OCI-LY3 (cell line): ENCODE results near the gene TMEM198.

Source experiments
- CTCF ChIP-seq: fragments of 200-600, 300-600 bp; sonication (generic); IDR thresholded peaks from 2 replicates; pipeline ENCODE4 v1.5.1; 2014; ENCODE audit warnings: antibody characterized with exemption, low read length, low read depth
- EZH2phosphoT487 ChIP-seq: fragments of 200-600 bp; shearing (Covaris generic); IDR thresholded peaks from 2 replicates; pipeline ENCODE4 v1.6.1; 2018; ENCODE audit warnings: antibody characterized with exemption, mixed run types, low read depth

DNA sequence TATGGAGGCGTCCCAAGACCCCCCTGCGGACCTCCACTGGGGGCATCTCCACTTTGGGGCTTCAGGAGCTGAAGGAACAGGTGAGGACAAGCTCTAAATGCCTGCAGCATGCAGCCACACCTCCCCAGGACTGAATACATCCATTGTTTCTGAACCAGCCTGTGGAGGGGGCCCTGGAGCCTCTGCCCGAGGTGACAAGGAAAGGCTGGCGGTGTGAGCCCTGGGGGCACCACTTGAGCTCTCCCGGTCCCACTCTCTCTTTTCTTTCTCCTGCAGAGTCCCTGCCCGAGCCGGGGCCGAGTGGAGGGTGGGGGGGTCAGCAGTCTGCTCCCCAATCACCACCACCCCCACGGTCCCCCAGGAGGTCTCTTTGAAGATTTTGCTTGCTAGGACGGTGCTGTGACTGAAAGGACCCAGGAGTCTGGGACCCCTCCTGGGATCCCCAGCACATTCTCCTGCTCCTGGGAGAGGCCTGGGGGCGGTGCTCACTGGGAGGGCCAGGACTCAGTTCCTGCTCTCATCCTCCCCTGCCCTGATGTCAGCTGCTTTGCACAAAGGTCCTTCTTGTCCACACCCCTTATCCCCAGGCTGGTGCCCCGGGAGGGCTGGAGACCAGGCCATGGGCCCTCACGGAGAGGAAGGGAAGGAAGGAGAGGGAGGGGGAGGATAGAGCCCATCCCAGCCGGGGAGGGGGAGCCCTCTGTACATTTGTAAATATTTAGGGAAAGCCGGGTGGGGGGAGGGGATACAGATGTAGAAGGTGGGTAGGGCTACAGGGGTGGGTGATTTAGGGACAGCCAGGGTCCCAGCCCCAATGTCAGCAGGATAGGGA is 6.0 kb upstream of the TMEM198 start:
- no peak for TF ChIP-seq CTCF
- TF ChIP-seq EZH2phosphoT487: no peak
